Suprapubic skin (tissue), 4 donors: ENCODE measurements around the gene ADAMTS10. TPM values are rescaled to one million over a fixed set of nuclear protein-coding genes. Genes with fewer than 3 reads are reported as not detected.
"Not testable (repeated sequence)": the region's sequence is repeated elsewhere in the genome, so short reads cannot be mapped to it uniquely, and the experiment has no call there.

Experiments
- DNase-seq, 2 donors: peaks; one replicate each; pipeline ENCODE4 v3.0.0-alpha.2; 2019; ENCODE audit warnings: low spot score in 2 of 2
- H3K27ac ChIP-seq: fragments of 200-600 bp; sonication (generic); one replicate; pipeline ENCODE4 v1.5.1; 2019
- H3K27me3 ChIP-seq: fragments of 200-600 bp; sonication (generic); one replicate; pipeline ENCODE4 v1.5.1; 2019
- H3K36me3 ChIP-seq: fragments of 200-600 bp; sonication (generic); one replicate; pipeline ENCODE4 v1.5.1; 2019
- H3K4me1 ChIP-seq: fragments of 200-600 bp; sonication (generic); one replicate; pipeline ENCODE4 v1.5.1; 2019
- H3K4me3 ChIP-seq: fragments of 200-600 bp; sonication (generic); one replicate; pipeline ENCODE4 v1.5.1; 2019; ENCODE audit warnings: mild to moderate bottlenecking
- H3K9me3 ChIP-seq: fragments of 200-600 bp; sonication (generic); one replicate; pipeline ENCODE4 v1.5.1; 2019
- EP300 ChIP-seq: sonication (generic); formaldehyde crosslinking; IDR thresholded peaks from one replicate; pipeline ENCODE4 v1.6.1; 2017; ENCODE audit warnings: antibody characterized with exemption
- POLR2A ChIP-seq, 2 donors: fragments of 450-650 bp; IDR thresholded peaks; one replicate each; pipeline ENCODE4 v1.6.1; 2017; ENCODE audit warnings: antibody characterized with exemption in 2 of 2, mild to moderate bottlenecking in 2 of 2, moderate library complexity in 2 of 2
- POLR2AphosphoS5 ChIP-seq, 3 donors: sonication (generic); formaldehyde crosslinking; IDR thresholded peaks; one replicate each; pipeline ENCODE4 v1.6.1; 2017; ENCODE audit warnings: antibody characterized with exemption in 3 of 3
- WGBS: methylation state at CpG from one replicate; pipeline ENCODE4 v1.1.5; 2018; 5-methylcytosine and 5-hydroxymethylcytosine counted together
- total RNA-seq, 4 donors: library from RNA; depleted of rRNA; stranded (reverse); fragments of >200 nt; gene quantifications; one replicate each; pipeline ENCODE4 v1.1.0, GENCODE V29; 2016
- TF ChIP-seq, protein P1 (sequence below), 2 donors: fragments of 200-600 bp in 1 of 2; fragments of 450-650 bp in 1 of 2; sonication (generic) in 1 of 2; IDR thresholded peaks; one replicate each; pipeline ENCODE4 v1.5.1; 2016 to 2019; ENCODE audit warnings: antibody characterized with exemption in 2 of 2, mild to moderate bottlenecking in 1 of 2, moderate library complexity in 1 of 2

ADAMTS10 gene
- total RNA-seq, 4 donors from 2014 or later = 1.8 to 39.6 (median 6.2) TPM

DNA sequence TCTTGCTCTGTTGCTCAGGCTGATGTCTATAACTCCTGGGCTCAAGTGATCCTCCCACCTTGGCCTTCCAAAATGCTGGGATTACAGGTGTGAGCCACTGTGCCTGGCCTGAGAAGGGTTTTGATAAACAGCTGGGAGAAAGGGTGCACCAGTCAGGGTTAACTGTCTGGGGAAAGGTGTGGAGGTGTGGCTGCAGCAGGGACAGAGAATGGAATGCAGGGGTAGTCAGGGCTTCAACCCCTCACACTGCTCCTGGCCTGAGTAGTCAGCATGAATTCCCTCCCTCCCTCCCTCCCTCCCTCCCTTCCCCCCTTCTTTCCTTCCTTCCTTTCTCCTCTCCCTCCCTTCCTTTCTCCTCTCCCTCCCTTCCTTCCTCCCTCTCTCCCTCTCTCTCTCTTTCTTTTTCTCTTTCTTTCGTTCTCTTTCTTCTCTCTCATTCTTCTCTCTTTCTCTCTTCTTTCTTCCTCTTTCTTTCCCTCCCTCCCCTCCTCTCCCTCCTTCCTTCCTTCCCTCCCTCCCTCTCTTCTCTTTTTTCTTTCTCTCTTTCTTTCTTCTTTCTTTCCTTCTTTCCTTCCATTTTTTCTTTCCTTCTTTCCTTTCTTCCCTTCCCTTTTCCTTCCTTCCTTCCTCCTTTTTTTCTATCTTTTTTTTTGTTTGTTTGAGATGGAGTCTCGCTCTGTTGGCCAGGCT, 49.3 kb downstream of the ADAMTS10 start:
- Histone ChIP-seq H3K4me1 (no peaks in the 10 kb centered on the region), H3K4me3 (no peak overlapping the region), H3K36me3 (no peaks in the 10 kb centered on the region), H3K9me3 (no peaks in the 10 kb centered on the region), H3K27me3 (no peaks in the 10 kb centered on the region), H3K27ac (no peak overlapping the region)
- DNase-seq = no peak
- TF ChIP-seq POLR2AphosphoS5 (IDR thresholded peaks at IDR 0.05) = no peak
- TF ChIP-seq EP300 = no peak
- TF ChIP-seq, protein P1, sequence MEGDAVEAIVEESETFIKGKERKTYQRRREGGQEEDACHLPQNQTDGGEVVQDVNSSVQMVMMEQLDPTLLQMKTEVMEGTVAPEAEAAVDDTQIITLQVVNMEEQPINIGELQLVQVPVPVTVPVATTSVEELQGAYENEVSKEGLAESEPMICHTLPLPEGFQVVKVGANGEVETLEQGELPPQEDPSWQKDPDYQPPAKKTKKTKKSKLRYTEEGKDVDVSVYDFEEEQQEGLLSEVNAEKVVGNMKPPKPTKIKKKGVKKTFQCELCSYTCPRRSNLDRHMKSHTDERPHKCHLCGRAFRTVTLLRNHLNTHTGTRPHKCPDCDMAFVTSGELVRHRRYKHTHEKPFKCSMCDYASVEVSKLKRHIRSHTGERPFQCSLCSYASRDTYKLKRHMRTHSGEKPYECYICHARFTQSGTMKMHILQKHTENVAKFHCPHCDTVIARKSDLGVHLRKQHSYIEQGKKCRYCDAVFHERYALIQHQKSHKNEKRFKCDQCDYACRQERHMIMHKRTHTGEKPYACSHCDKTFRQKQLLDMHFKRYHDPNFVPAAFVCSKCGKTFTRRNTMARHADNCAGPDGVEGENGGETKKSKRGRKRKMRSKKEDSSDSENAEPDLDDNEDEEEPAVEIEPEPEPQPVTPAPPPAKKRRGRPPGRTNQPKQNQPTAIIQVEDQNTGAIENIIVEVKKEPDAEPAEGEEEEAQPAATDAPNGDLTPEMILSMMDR (IDR thresholded peaks at IDR 0.05) = no peak
- no peak for TF ChIP-seq POLR2A (IDR thresholded peaks at IDR 0.05)
- WGBS = 79% methylated on average over 2 of the region's 2 CpGs

DNA sequence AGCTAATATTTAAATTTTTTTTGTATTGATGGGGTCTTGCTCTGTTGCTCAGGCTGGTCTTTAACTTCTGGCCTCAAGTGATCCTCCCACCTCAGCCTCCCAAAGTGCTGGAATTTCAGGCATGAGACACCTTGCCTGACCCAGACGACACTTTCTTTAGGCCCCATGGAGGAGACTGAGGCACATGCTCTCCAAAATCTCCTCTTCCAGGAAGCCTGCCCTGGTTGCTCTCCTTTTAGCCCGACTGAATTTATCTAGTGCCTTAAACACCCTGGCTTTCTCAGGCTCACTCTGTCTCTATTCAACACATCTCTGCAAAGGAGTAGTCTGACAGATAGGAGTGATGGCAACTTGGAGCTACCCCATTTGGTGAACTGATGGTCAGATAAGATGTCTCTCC, 52.2 kb downstream of the ADAMTS10 start:
- no peak for TF ChIP-seq POLR2A (IDR thresholded peaks at IDR 0.05)
- TF ChIP-seq, protein P1 (IDR thresholded peaks at IDR 0.05) = no peak
- TF ChIP-seq POLR2AphosphoS5 (IDR thresholded peaks at IDR 0.05) = no peak
- TF ChIP-seq EP300 = no peak
- H3K9me3 ChIP-seq = no peaks in the 10 kb centered on the region
- no peaks in the 10 kb centered on the region for H3K27me3 ChIP-seq
- H3K27ac ChIP-seq = no peak overlapping the region
- no peaks in the 10 kb centered on the region for H3K36me3 ChIP-seq
- no peak overlapping the region for H3K4me3 ChIP-seq
- no peak for DNase-seq
- H3K4me1 ChIP-seq = no peaks in the 10 kb centered on the region
- WGBS = 85% methylated on average over 2 of the region's 2 CpGs

GRCh38 chr19:8557642-8558238, 52.8 kb downstream of the ADAMTS10 start:
- 77% methylated on average over 6 of the region's 6 CpGs for WGBS
- TF ChIP-seq POLR2A (IDR thresholded peaks at IDR 0.05) (no peak), EP300 (no peak)

DNA sequence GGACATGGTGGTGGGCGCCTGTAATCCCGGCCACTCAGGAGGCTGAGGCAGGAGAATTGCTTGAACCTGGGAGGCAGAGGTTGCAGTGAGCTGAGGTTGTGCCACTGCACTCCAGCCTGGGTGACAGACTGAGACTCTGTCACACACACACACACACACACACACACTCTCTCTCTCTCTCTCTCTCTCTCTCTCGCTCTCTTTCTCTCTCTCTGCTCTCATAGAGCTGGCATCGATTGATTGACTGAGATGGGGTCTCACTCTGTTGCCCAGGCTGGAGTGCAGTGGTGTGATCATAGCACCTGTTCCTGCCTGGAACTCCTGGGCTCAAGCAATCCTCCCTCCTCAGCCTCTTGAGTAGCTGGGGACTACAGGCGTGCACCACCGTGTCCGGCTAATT, 56.8 kb downstream of the ADAMTS10 start:
- H3K4me3 ChIP-seq, H3K27me3 ChIP-seq, H3K4me1 ChIP-seq, DNase-seq, H3K36me3 ChIP-seq, H3K9me3 ChIP-seq, H3K27ac ChIP-seq: not testable (repeated sequence)
- 90% methylated on average over 5 of the region's 7 CpGs for WGBS

More at GRCh38 chr19:8557642-8558238, 52.8 kb downstream of the ADAMTS10 start:
- H3K36me3 ChIP-seq = no peaks in the 10 kb centered on the region
- H3K4me3 ChIP-seq = no peak overlapping the region
- no peaks in the 10 kb centered on the region for H3K27me3 ChIP-seq
- H3K4me1 ChIP-seq = no peaks in the 10 kb centered on the region
- no peak overlapping the region for H3K27ac ChIP-seq
- H3K9me3 ChIP-seq = no peaks in the 10 kb centered on the region
- DNase-seq = no peak

DNA sequence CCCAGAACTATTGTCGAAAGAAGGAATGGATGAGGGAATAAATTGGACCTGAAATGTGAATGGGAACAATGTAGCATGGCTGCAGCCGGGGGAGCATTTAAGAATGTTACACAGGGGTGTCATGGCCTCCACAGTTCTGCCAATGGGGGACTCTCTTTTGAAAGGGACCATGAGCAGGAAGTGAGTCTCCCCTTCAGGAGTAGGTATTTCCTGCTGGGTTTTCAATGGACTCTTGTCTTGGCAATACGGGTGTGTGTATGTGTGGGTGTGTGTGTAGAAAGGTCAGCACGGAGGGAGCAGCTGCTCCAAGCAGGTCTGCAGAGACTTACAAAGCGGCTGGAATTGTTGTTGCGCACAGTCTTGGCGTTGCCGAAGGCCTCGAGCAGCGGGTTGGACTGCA, 57.7 kb downstream of the ADAMTS10 start:
- H3K27ac ChIP-seq = no peak overlapping the region
- no peaks in the 10 kb centered on the region for H3K9me3 ChIP-seq
- no peaks in the 10 kb centered on the region for H3K27me3 ChIP-seq
- no peaks in the 10 kb centered on the region for H3K4me1 ChIP-seq
- TF ChIP-seq, protein P1 (IDR thresholded peaks at IDR 0.05) = no peak
- no peak for TF ChIP-seq EP300
- no peak for TF ChIP-seq POLR2A (IDR thresholded peaks at IDR 0.05)
- TF ChIP-seq POLR2AphosphoS5 (IDR thresholded peaks at IDR 0.05) = no peak
- no peak for DNase-seq
- peaks cover 6% of the 10 kb centered on the region for H3K36me3 ChIP-seq
- WGBS = 63% methylated on average over 10 of the region's 10 CpGs
- no peak overlapping the region for H3K4me3 ChIP-seq

DNA sequence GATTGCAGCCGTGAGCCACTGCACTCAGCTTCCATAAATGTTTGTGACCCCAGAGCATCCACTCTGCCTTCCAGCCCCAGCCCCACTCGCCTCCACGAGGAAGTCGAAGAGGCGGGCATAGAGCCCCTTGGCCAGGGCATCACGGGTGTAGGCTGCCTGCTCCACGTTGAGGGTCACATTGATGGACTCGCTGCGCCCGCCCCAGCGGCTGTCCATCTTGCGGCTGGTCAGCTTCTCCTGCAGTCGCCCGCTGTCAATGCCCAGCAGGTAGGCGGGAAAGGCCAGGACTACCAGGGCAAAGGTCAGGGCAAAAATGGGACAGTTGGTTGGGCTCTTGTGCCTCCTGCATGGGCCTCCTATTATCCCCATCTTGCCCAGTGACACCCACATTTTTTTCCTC, 60.4 kb downstream of the ADAMTS10 start:
- peaks cover 28% of the 10 kb centered on the region for H3K36me3 ChIP-seq
- H3K27me3 ChIP-seq = no peaks in the 10 kb centered on the region
- no peak overlapping the region for H3K27ac ChIP-seq
- WGBS = 100% methylated on average over 3 of the region's 15 CpGs
- no peak for DNase-seq
- no peak for TF ChIP-seq EP300
- TF ChIP-seq, protein P1 (IDR thresholded peaks at IDR 0.05) = no peak
- no peak for TF ChIP-seq POLR2AphosphoS5 (IDR thresholded peaks at IDR 0.05)
- no peak for TF ChIP-seq POLR2A (IDR thresholded peaks at IDR 0.05)
- no peak overlapping the region for H3K4me3 ChIP-seq
- no peaks in the 10 kb centered on the region for H3K9me3 ChIP-seq
- no peaks in the 10 kb centered on the region for H3K4me1 ChIP-seq
